Activated CD4-positive, CD25-positive, alpha-beta regulatory T cell treated with anti-CD3 and anti-CD28 coated beads, Interleukin-2, amount 50 U/mL, for 72 hours (primary cell): ENCODE data around the gene CDR2.
"Not testable (repeated sequence)": the region's sequence is repeated elsewhere in the genome, so short reads cannot be mapped to it uniquely, and the experiment has no call there.

ENCODE experiments used
- DNase-seq: peaks from one replicate; pipeline ENCODE4 v3.0.0; 2021

Gene CDR2

GRCh38 chr16:22301423-22301822 lies 73.0 kb downstream of the CDR2 start:
- DNase-seq = not testable (repeated sequence)

- DNase-seq = peak; percentile 46
Observed at GRCh38 chr16:22300427-22301071, 73.9 kb downstream of the CDR2 start.

GRCh38 chr16:22299036-22299435 lies 75.4 kb downstream of the CDR2 start:
- no peak for DNase-seq

DNA sequence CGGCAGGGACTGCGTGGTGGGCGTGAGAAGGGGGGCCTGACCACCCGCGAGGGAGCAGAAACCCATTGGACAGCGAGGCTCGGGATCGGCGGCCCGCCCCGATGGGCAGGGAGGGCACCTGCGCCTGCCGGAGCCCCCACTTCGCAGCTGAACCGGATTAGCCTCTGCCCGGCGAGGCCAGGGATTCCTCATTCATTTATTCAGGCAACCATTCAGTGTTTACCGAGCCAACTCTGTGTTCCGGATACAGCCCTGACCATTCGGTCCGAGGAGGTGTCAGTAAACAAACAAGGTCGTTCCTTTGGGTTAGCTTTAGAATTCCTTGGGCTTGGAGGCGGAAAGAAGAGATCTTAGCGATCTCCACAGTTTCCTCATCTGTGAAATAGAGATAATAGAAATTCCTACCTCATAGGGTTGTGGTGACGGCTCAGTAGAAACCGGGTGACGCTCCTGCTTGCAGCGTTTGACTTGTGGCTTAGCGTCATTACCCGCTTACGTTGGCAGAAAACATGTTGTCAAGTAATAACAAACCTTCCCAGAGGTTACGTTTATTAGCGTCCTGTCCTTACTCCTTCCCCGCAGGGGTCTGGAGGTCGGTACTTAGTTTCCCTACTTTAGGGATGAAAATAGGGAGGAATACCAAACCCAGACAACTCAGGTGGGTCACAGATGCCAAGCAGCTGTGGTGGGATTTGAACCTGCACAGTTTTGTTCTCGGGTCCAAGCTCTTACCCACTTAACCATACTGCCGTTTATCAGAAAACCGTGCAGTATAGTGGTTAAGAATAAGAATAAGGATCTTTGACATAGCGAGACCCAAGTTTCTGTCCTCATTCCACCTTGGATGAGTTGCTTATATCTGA lies 76.3 kb downstream of the CDR2 start:
- DNase-seq = peak; percentile 67

- DNase-seq = peak; percentile 100
Observed at GRCh38 chr16:22297114-22297870, 77.1 kb downstream of the CDR2 start, which contains the start of gene POLR3E. Gene POLR3E (plus strand): TSS chr16:22297409. CDS start chr16:22302969, 5,560 bp downstream.

DNA sequence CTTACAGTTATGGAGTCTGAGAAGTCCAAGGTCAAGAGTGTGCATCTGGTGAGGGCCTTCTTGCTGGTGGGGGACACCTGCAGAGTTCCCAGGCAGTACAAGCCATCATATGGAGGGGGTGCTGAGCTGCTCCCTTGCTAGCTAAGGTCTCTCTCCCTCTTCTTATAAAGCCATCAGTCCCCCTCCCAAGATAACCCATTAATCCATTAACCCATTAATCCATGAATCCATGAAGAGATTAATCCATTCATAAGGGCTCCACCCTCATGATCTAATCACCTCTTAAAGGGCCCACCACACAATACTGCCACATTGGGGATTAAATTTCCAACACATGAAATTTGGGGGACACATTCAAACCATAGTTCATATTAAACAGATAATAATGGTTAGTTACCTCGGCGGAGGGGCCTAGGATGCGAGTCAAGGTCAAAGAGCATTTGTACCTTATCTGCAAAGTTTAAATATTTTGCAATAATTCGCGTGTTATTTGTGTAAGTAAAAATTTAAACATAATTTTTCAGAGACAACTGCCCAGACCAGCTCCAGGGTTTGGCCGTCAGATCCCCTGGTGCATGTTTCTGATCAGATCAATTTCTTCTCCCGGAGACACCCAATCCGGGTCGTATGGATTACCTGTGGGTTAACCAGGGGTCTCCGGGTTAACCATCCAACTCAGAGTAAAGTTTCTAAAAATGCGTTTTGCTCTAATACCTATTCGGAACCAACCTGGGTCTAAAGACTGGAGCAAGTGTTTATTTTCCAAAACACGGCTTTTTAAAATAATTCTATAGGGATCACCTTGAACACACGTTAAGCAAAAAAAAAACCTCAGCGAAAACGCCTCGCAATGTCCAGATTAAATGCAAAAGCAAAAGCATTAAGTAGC lies 78.0 kb downstream of the CDR2 start:
- no peak for DNase-seq
